Upper lobe of left lung (tissue), 4 donors: ENCODE data around the gene MARVELD2.
"Not testable (repeated sequence)": the region's sequence is repeated elsewhere in the genome, so short reads cannot be mapped to it uniquely, and the experiment has no call there.

Experiments used
- EP300 ChIP-seq, 4 donors: sonication (generic); formaldehyde crosslinking; IDR thresholded peaks; one replicate each; pipeline ENCODE4 v1.5.1; 2017; ENCODE audit warnings: antibody characterized with exemption in 4 of 4, control low read depth in 2 of 4
- POLR2A ChIP-seq, 4 donors: fragments of 450-650 bp; IDR thresholded peaks; one replicate each; pipeline ENCODE4 v1.5.1; 2016 to 2017; ENCODE audit warnings: antibody characterized with exemption in 4 of 4, mild to moderate bottlenecking in 2 of 4
- POLR2AphosphoS5 ChIP-seq, 2 donors: sonication (generic); formaldehyde crosslinking; IDR thresholded peaks; one replicate each; pipeline ENCODE4 v1.5.1; 2017; ENCODE audit warnings: antibody characterized with exemption in 2 of 2
- TF ChIP-seq, protein P1 (sequence below), 6 experiments: fragments of 450-650 bp in 4 of 6; fragments of 200-600 bp in 2 of 6; sonication (generic) in 2 of 6; IDR thresholded peaks; one replicate each; pipeline ENCODE4 v1.5.1; 2016 to 2019; ENCODE audit warnings: antibody characterized with exemption in 6 of 6

DNA sequence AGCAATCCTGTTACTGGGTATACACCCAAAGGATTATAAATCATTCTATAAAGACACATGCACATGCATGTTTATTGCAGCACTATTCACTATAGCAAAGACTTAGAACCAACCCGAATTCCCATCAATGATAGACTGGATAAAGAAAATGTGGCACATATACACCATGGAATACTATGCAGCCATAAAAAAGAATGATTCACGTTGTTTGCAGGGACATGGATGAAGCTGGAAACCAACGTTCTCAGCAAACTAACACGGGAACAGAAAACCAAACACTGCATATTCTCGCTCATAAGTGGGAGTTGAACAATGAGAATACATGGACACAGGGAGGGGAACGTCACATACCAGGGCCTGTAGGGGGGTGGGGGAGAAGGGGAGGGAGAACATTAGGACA is 56.6 kb downstream of the MARVELD2 start:
- not testable (repeated sequence) for TF ChIP-seq EP300, POLR2A, POLR2AphosphoS5 (IDR thresholded peaks at IDR 0.05)
- TF ChIP-seq, protein P1, sequence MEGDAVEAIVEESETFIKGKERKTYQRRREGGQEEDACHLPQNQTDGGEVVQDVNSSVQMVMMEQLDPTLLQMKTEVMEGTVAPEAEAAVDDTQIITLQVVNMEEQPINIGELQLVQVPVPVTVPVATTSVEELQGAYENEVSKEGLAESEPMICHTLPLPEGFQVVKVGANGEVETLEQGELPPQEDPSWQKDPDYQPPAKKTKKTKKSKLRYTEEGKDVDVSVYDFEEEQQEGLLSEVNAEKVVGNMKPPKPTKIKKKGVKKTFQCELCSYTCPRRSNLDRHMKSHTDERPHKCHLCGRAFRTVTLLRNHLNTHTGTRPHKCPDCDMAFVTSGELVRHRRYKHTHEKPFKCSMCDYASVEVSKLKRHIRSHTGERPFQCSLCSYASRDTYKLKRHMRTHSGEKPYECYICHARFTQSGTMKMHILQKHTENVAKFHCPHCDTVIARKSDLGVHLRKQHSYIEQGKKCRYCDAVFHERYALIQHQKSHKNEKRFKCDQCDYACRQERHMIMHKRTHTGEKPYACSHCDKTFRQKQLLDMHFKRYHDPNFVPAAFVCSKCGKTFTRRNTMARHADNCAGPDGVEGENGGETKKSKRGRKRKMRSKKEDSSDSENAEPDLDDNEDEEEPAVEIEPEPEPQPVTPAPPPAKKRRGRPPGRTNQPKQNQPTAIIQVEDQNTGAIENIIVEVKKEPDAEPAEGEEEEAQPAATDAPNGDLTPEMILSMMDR (IDR thresholded peaks at IDR 0.05), result not testable (repeated sequence)
